ENCODE data around the gene BTBD2. TPM values are rescaled to one million over a fixed set of nuclear protein-coding genes. Genes with fewer than 3 reads are reported as not detected.

Gene BTBD2
- polyA plus RNA-seq, 3 donors: 2.8 to 36.0 (median 3.3) TPM

DNA sequence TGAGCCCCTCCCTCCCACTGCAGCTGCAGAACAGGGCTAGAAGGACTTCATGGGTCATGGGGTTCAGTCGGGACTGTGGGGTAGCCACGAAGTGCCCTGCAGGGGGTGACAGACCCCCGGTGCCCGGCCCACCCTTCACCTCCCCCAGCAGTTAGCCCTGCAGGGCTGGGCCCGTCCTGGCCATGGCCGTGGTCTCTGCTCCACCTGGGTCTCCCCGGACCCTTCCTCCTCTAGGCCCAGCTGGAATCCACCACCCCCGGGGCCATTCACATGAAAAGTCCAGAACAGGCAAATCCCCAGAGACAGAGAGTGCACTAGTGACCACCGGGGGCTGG lies 18.3 kb upstream of the BTBD2 start:
- Histone ChIP-seq H3K4me1 (ENCODE audit: control insufficient read depth in 1 of 2, insufficient read depth in 2 of 2, low read length in 2 of 2) (peaks cover 29 to 43% of the 10 kb centered on the region in 2 donors), H3K36me3 (replicated peaks in 1 of 2; ENCODE audit: control insufficient read depth in 1 of 2, insufficient read depth in 2 of 2, low read length in 2 of 2) (peaks cover 8 to 11% of the 10 kb centered on the region in 2 donors), H3K4me3 (replicated peaks in 1 of 3; ENCODE audit: low read depth in 2 of 3, low read length in 3 of 3) (no peak overlapping the region), H3K9me3 (replicated peaks in 1 of 2; ENCODE audit: control insufficient read depth in 1 of 2, insufficient read depth in 1 of 2, low read length in 2 of 2) (peaks cover 7 to 16% of the 10 kb centered on the region in 2 donors), H3K27ac (ENCODE audit: low read depth in 1 of 2, low read length in 2 of 2) (no peak overlapping the region), H2AFZ (ENCODE audit: insufficient read depth, low read depth, low read length, poor library complexity, severe bottlenecking) (no peak overlapping the region), H3K27me3 (ENCODE audit: control insufficient read depth in 2 of 2, insufficient read depth in 2 of 2, low read length in 2 of 2) (no peaks in the 10 kb centered on the region), H3K79me2 (ENCODE audit: insufficient read depth, low read length) (no peaks in the 10 kb centered on the region), H4K20me1 (ENCODE audit: insufficient read depth, low read length) (peaks cover 13% of the 10 kb centered on the region), H3K4me2 (replicated peaks; ENCODE audit: extremely low read depth, low read length, poor library complexity, severe bottlenecking) (no peak overlapping the region), H3K9ac (ENCODE audit: insufficient read depth, low read length, poor library complexity, severe bottlenecking) (no peak overlapping the region)
- Mint-ChIP-seq H3K4me3 (no peak overlapping the region), H3K4me1 (peaks cover 34% of the 10 kb centered on the region), H3K27ac (peak overlapping the region in 1 of 7 donors; percentile 77), H3K27me3 (ENCODE audit: low read depth in 3 of 3) (peaks cover 2 to 5% (median 3%) of the 10 kb centered on the region in 3 donors), H3K36me3 (peaks cover 5 to 9% of the 10 kb centered on the region in 2 donors), H3K9me3 (peaks cover 10 to 21% (median 14%) of the 10 kb centered on the region in 7 donors)
- 90% methylated on average over 2 of the region's 9 CpGs for WGBS (ENCODE audit: insufficient coverage)
- intact Hi-C loops (cut with micrococcal nuclease): loop anchor here in 1 of 2 donors (5.0 kb wide), 1 partner anchor 34 kb away; no protein-coding TSS in a partner anchor
- TF ChIP-seq, protein P1, sequence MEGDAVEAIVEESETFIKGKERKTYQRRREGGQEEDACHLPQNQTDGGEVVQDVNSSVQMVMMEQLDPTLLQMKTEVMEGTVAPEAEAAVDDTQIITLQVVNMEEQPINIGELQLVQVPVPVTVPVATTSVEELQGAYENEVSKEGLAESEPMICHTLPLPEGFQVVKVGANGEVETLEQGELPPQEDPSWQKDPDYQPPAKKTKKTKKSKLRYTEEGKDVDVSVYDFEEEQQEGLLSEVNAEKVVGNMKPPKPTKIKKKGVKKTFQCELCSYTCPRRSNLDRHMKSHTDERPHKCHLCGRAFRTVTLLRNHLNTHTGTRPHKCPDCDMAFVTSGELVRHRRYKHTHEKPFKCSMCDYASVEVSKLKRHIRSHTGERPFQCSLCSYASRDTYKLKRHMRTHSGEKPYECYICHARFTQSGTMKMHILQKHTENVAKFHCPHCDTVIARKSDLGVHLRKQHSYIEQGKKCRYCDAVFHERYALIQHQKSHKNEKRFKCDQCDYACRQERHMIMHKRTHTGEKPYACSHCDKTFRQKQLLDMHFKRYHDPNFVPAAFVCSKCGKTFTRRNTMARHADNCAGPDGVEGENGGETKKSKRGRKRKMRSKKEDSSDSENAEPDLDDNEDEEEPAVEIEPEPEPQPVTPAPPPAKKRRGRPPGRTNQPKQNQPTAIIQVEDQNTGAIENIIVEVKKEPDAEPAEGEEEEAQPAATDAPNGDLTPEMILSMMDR (IDR thresholded peaks at IDR 0.05): no peak
- DNase-seq: no peak

DNA sequence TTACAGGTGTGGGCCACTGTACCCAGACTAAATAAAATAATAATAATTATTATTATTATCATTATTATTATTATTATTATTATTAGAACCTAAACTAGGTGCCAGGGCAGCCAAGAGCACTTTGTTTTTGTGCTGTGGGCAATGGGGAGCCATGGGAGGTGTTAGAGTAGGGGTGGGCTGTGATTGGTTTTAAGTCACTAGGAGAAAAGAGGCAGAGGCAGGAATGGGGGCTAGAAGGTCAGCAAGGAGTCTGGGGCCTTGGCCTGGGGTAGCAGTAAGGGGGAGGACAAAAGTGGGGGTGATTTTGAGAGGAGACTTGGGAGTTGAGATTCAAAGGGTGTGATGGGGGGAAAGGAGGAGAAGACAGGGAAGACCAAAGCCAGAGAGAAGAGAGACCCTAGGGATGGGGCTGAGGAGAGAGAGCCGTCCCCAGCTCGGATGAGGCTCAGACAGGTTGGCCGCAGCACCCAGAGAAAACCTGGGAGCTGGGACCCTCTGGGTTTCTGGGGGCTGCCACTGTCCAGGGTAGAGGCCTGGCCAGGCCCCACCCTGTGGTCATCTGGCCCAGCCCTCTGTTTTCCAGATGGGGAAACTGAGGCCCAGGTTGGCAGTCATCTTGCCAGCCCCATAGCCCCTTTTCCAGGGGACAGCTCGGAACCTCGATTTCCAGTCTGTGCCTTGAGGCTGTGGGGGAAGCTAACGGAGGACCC lies 17.8 kb upstream of the BTBD2 start:
- Histone ChIP-seq H3K4me3 (replicated peaks in 1 of 3; ENCODE audit: low read depth in 2 of 3, low read length in 3 of 3) (peak overlapping the region in 1 of 3 experiments; percentile 65), H3K79me2 (ENCODE audit: insufficient read depth, low read length) (no peaks in the 10 kb centered on the region), H3K36me3 (replicated peaks in 1 of 2; ENCODE audit: control insufficient read depth in 1 of 2, insufficient read depth in 2 of 2, low read length in 2 of 2) (peaks cover 3 to 6% of the 10 kb centered on the region in 2 donors), H3K9me3 (replicated peaks in 1 of 2; ENCODE audit: control insufficient read depth in 1 of 2, insufficient read depth in 1 of 2, low read length in 2 of 2) (peaks cover 7 to 16% of the 10 kb centered on the region in 2 donors), H3K4me1 (ENCODE audit: control insufficient read depth in 1 of 2, insufficient read depth in 2 of 2, low read length in 2 of 2) (peaks cover 30 to 49% of the 10 kb centered on the region in 2 donors), H4K20me1 (ENCODE audit: insufficient read depth, low read length) (peaks cover 8% of the 10 kb centered on the region), H3K9ac (ENCODE audit: insufficient read depth, low read length, poor library complexity, severe bottlenecking) (no peak overlapping the region), H2AFZ (ENCODE audit: insufficient read depth, low read depth, low read length, poor library complexity, severe bottlenecking) (no peak overlapping the region), H3K4me2 (replicated peaks; ENCODE audit: extremely low read depth, low read length, poor library complexity, severe bottlenecking) (peak overlapping the region; percentile 76), H3K27me3 (ENCODE audit: control insufficient read depth in 2 of 2, insufficient read depth in 2 of 2, low read length in 2 of 2) (no peaks in the 10 kb centered on the region), H3K27ac (ENCODE audit: low read depth in 1 of 2, low read length in 2 of 2) (peak overlapping the region in 1 of 2 donors; percentile 37)
- peaks cover 4 to 5% of the 10 kb centered on the region in 2 donors for H3K36me3 Mint-ChIP-seq
- no peak for DNase-seq
- H3K9me3 Mint-ChIP-seq: peaks cover 10 to 21% (median 14%) of the 10 kb centered on the region in 7 donors
- 100% methylated on average over 3 of the region's 6 CpGs for WGBS (ENCODE audit: insufficient coverage)
- no peak overlapping the region for H3K4me3 Mint-ChIP-seq
- intact Hi-C loops (cut with micrococcal nuclease): loop anchor here in 1 of 2 donors (5.0 kb wide), 1 partner anchor 34 kb away; no protein-coding TSS in a partner anchor
- H3K27ac Mint-ChIP-seq: peak overlapping the region in 5 of 7 donors; percentile 73 to 95 (median 83)
- peaks cover 37% of the 10 kb centered on the region for H3K4me1 Mint-ChIP-seq
- peaks cover 2 to 5% (median 3%) of the 10 kb centered on the region in 3 donors for H3K27me3 Mint-ChIP-seq (ENCODE audit: low read depth in 3 of 3)
- TF ChIP-seq, protein P1 (IDR thresholded peaks at IDR 0.05): no peak
